Endometrium (tissue), 2 donors: ENCODE measurements around the gene PDE4D.
"Not testable (repeated sequence)": the region's sequence is repeated elsewhere in the genome, so short reads cannot be mapped to it uniquely, and the experiment has no call there.

Experiments used
- FAIRE-seq: peaks from 2 replicates; lab custom pipeline; 2012; peaks lifted over from hg19 to GRCh38; lab: Jason Lieb, UNC
- donor health status: control.
- donor health status: control.

Gene PDE4D

DNA sequence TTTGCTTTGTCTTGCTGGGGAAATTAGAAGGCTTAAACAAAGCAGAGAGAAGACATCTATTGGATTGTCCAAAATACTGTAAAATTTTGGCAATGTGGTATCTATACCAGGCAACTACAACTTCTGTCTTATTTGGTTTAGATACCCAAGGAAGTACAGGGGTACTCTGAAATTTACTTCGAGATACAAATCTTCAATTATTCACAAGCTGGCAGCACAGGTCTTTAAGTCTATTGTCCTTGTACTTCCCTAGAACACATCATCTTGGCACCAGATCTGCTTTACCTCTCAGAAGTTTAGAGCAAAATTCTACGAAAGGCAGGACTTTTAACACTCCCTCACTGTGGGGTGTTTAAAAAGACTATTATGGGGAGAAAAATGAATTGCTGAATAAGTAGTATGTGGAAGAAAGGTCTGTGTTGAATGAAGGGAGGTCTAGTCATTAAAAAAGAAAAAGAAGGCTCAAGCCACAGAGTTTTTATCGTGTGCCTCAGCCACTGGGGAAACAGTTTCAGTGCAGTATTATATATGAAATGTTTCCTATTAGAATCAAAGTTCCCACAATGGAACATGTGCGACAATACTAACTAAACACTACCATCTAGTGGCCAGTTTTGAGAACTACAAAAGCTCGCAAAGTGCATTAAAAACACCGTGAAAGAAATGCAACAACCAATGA, 93.7 kb downstream of the PDE4D start:
- FAIRE-seq = peak; percentile 93

DNA sequence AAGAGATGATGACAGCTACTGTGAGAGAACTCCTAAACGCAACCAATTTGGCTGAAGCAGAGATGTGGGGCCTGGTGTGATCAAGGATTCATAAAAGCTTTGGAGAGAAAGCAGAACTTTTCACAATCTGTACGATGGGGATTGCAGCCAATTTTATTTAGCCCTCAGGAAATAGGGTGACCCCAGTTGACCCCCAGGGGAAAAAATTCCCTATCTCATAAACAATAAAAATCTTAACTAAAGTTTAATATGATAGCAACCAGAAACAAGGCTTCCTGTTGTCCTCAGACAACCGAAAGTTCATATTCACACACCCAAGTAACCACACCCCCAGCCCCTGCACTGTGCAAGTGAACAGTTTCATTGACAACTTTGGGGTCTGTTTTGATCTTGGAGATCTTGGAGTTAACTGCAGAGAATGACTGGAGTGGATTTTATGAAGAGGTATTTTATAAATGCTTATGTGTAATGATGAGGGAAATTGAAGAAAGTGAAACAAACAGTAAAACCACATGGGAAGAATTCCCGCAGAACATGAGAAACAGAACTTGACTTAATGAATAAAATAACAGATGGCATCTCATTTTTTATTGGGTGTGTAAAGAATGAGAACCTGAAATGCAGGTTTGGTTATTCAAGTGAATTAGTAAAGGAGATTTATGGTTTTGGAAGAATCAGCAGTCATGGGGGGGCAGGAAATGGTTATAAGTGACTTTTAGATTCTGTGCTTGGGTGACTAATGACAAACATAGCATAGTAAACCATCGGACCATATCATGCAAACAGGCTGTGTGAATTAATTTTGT, 94.5 kb downstream of the PDE4D start:
- FAIRE-seq = peak; percentile 77

DNA sequence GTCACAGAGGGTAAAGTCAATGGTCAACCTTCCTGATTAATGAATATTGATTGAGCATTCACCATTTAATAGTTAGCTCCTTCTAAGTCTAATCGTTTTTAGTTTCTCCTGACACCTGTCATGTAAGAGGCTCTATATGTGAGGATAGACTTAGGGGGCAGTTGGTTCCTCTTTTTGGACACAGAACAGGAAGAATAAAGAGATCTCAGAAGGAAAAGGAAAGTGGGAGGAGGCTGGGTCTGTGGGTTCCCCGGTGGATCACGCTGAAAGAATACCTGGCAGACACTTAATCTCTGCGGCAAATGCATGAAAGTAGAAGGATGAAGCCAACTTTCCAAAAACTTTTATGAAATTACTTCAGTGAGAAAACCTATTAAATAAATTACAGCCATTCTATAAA, 98.4 kb downstream of the PDE4D start:
- no peak for FAIRE-seq

DNA sequence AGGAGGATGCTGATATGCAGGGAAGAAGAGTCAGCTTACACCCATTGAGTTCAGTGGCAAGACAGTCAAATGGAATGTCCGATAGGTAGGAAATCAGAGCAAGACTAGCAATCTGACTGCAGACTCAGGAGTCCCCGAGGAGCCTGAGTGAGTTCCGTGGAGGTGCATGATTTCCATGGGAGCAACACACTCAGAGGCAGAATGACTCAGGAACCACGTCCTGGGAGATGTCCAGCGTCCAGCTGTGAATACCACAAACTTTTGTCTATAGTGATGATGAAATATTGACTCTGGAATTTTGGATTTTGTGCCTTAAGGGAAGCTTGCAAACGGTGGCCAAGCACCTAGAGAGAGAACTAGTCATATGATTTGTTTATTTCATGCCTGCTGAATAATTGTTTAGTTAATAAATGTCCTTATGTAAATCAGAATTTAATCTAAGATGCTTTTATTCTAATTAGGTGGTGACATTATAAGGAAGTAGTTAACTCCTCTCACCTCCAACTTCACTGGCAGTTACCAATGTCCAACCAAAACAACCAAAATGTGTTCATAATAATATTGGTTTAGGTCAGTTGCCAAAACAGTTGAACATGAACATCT, 100.4 kb downstream of the PDE4D start:
- no peak for FAIRE-seq

DNA sequence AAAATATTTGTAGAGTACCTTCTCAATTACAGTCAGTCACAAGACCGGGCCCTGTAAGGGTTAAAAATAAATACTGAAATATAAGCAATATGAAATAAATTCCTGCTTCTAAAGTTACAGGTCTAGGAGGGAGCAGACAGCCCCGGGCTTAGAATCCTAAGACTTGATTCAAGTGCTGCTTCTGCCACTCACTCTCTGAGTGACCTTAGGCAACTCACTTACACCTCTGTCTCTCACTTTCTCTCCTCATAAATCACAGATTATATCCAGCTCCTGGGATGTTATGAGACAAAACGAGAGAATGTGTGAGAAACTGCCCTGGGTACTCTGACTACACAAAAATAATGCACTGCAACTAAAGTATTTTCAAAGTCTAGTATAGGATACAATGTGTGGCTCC, 101.9 kb downstream of the PDE4D start:
- FAIRE-seq = no peak

DNA sequence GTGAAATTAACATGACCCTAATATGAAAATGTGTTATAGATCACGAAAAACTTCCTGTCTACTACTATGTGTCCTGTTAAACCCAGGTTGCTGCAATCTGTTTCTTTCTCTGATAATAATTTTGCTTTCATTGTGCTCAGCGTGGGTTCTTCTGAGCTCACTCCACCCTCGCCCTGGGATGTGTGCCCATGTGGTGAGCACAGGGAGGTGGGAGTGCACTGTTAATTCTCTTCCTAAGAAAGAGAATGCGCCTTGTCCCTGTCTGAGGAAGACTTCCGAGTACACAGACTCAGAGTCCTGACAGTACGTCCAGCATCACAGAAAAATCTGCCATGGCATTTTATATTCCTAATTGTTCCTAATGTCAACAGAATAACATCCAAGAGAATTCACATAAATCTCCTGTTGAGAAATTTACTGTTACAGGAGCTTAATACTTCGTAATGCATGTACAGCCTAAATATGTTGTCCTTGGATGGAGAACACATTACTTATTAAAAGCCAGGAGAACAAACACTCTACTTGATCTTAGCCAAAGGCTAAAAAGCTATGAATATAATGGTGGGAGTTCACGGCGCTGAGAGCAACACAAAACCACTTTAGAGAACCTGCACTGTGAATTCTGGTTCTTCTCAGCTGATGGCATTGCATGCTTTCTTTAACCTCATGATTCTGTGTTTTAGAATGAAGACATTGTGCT, 102.6 kb downstream of the PDE4D start:
- FAIRE-seq = no peak

DNA sequence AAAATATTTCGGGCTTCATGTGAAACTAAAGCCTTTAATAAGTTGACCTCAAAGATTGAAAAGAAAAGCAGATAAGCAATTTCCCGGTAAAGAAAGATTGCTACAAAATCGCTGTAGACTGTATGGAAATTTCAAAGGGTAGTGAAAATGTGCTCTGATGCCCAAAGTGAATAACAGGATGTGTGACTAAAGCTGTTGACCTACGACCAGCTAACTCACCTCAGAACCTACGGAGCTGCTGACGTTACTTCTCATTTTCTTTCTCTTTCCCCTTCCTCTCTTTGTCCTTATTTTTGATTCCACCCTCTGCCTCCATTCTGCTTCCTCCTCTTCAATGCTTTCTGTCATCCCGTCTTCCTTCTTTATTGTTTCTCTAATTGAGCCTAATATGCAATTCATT, 103.2 kb downstream of the PDE4D start:
- FAIRE-seq = no peak

DNA sequence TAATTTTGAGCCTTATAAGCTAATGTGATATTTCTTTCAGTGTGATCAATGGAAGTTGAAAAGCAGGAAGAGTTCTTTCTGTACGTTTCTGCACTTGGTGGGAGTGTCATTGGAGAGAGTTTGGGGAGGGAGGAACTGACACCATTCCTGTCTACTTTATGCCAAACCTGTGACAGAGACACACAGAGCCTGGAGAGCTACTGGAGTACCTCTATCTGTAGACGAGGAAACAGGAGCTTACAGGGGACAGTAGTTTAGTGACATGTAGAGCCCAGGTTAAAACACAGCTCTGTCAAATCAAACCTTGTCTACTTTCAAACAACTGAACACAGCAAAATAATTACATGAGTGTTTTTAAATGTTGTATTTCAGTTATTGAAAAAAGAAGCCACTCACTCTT, 103.6 kb downstream of the PDE4D start:
- FAIRE-seq = no peak

DNA sequence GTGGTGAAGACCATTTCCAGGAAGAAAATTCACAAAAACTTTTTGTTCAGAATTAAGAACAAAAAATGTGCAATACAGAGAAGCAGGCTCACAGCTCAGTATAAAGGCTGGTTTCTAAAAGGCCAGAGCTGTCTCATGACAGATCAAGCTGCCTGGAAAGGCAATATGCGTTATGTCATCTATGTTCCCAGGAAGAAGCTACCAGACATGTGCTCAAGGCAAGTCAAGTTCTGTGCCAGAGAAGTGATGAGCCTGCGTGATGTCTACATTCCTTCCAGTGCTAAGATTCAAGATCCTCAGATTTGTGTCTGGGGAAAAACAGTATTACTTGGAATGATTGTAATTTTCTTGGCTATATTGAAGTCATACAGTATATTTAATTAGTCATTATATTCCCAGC, 104.3 kb downstream of the PDE4D start:
- FAIRE-seq = no peak

DNA sequence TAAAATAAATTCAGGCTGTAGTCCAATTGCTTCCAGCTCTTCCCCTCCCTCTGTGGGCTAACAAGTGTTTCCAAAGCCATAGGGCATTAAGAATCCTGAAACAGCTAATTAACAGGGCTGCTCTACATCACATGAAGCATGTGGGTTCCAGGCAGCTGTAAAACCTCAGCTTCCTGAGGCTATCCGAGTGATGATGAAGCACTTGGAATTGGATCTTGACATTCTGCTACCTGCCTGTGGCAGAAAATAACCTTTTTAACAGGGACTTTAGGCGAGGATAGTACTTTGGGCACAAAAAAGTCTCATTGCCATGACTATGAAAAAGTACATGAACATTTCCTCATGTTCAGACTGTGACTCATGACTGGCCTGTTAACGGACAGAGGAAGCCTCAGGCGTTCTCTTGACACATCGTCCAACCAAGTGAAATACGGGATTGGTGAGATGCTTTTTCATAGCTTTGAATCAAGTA, 107.2 kb downstream of the PDE4D start:
- no peak for FAIRE-seq

DNA sequence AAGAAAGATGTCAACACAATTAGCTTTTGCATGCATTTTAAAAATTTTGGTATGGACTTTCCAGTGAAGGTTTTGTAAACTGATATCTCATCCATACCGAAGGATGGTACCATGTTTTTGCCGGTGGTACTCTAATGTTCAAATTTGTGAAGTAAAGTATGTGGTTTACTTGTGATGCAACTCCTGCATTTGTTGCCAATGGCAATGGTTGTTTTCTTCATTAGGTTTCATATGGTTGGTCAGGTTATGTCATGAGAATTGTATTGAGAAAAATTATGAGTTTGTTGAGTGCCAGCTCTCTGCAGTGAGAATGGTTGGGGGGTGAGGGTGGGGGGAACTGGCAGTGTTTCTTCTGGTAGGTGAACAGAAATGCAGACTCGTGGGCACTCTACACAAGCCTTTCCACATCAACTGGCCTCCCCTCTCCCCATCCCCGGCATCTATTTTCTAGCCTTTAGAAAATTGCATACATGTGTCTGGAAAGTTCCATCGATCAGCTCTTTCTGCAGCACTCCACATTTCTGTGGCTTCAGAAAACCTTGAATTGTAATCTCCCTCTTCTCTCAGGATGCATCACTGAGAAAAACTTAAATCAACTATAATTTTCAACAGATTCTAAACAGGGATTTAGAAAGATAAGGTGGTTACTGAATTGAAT, 107.7 kb downstream of the PDE4D start:
- FAIRE-seq = no peak

DNA sequence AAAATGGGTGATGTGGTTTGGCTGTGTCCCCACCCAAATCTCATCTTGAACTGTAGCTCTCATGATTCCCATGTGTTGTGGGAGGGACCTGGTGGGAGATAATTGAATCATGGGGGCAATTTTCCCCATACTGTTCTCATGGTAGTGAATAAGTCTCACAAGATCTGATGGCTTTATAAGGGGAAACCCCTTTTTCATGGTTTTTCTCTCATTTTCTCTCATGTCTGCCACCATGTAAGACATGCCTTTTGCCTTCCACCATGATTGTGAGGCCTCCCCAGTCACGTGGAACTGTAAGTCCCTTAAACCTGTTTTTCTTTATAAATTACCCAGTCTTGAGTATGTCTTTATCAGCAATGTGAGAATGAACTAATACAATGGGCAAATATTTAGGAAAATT, 108.8 kb downstream of the PDE4D start:
- not testable (repeated sequence) for FAIRE-seq

DNA sequence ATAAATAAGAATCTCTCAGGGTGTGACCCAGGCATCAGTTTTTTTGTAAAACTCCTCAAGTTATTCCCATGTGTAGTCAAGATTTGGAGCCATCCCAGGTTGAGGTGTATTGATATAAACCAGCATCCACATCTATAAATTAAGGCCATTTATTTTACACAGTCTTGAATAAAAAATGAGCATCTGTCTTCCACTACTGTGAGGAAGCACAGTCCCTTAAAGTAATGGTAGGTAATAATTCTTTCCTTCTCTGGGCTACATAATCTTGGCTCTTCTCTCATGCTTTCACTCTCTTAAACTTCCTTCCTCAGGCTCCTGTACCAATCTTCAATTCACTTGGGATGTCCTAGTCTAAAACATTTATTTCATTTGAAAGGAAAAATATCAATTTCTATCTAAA, 110.3 kb downstream of the PDE4D start:
- FAIRE-seq = no peak

DNA sequence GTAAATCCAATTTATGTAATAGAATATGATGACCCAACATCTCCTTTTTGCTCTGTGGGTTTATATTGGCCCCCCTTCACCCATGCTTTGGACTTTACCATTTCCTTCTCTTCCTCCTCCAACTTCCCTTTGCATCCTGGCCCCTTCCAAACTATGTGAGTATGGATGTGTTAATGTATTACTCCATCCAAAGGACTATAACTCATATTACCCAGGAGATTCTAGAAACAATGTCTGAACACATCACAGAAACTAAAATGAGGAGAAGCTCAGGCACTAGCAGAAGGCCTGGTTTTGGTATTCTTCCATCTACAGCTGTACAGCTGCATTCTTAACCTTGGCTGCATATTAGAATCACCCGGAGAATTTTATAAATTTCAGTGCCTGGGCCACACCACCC, 110.7 kb downstream of the PDE4D start:
- FAIRE-seq = no peak

DNA sequence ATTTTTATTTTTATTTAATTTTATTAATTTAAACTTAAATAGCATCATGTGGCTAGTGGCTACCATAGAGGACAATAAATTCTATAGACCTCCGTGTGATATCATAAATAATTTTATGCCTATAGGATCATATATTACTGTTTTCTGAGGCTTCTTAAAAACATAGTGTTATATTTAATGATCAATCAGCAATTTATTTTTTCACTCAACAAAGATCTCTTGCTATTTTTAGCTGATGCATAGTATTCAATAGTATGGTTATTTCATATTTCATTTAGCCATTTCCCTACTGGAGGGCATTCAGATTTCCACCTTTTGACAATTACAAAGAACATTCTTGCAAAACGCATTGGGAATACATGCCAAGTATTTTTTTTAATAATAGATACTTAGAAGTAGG, 114.1 kb downstream of the PDE4D start:
- no peak for FAIRE-seq

DNA sequence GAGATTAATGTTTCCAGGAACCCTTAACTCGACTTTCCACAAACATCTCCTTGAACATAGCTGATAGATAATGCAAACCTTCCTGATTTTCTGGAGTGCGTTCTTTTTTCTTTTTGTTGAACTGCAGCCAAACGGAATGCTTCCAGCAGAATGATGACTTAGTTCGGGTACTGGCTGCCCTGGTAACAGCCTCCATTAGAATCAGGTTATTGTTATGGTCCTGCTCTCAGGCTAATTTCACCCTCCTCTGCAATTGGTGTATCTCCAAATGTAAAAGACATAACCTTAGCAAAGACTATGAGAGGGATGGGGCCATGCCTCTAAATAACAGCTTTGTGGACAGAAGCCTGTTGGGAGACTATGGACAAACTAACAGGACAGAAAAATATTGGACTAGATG, 116.5 kb downstream of the PDE4D start:
- FAIRE-seq = no peak

DNA sequence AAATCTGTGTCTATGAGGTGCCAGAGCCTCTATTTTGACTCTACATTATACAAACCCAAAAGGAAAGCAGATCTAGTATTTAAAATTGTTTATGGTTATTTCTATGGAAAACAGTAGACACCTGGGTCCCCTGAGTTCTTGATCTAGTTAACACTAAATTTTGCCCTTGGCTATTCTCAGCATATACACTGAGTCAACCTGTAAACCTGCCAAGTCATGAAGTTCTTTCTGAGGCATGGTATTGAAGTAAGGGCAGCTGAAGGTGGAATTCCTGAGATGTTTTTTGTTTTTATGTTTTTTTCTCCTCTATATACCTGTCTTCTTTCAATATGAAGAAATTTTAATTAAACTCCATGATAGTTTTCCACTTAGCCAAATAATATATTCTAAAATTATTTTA, 120.2 kb downstream of the PDE4D start:
- no peak for FAIRE-seq

DNA sequence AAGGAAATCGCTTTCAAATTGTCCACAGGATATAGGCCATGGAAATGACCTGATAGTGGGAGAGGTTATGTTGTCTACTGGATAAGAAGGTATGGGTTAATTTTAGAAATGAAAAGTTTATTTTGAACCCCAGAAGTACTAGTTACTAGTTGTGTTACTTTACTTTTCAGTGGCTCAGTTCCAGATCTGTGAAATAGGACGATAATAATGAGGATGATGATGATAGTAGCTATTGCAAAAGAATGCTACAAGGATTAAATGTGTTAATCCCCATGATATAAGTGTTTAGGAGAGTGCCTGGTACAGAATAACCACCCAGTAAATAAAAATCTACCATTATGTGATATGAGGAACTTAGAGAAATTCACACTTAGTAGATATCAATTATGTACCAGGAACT, 120.8 kb downstream of the PDE4D start:
- no peak for FAIRE-seq

DNA sequence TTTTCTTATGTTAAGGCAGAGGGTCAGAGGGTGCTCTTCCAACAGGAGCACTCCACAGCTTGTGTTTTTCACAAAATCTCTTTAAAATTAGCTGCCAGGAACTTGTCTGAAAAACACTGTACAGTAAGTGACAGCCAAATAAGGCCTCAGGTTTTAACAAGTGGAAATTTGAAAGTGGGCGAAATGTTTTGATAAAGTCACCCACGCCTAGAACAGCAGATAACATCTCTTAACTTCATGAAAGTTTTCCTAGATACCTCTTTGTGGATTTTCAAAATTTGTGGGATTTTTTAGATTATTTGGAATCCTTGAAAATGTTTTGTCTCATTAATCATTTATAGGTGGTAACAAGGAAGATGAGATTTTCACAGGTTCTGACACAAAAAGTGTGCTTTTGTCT, 121.3 kb downstream of the PDE4D start:
- FAIRE-seq = no peak

DNA sequence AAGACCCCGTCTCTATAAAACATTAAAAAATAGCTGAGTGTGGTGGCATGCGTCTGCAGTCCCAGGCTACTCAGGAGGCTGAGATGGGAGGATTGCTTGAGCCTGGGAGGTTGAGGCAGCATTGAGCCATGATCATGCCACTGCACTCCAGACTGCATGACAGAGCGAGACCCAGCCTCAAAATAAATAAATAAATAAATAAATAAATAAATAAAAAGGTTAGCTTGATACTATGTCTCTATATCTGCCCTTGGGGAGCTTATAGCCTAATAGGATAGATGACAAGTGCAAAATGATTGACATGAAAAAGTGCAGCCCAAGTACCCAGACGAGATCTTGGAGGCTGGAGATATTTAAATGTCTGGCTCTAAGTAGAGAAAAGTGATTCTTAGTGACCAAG, 122.6 kb downstream of the PDE4D start:
- FAIRE-seq = no peak

DNA sequence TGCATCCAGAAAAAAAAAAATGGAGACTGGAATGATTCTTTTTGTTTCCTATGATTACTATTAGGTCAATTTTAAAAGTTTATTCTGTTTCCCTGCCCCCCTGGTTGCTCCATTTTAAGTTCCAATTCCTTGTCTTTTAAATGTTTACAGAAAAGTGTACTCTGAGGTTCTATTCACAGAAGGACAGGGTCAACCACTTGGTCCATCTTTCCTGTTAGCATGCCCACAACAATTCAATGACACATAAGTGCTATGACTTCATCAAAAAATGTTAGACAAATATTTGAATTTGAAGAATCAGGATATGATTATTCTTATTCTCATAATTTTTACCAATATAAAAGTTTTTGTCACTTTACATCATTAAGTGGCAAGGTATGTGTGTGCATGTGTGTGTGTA, 123.7 kb downstream of the PDE4D start:
- no peak for FAIRE-seq

DNA sequence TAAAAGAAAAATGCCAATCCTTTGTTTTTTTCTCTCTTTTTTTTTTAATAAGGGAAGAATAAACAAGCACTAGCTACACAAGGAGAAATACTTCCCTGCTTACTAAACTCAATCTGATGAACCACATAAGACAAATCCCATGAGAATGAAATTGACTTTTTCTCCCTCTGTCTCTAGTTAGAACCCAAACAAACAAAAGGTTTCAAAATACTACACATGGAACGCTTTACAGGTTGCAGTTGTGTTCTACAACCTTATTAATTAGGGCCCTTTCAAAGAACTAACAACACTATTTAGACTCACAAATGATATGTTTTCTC, 124.5 kb downstream of the PDE4D start:
- FAIRE-seq = no peak
